ENCODE measurements around the gene CLIC3.

Gene CLIC3

DNA sequence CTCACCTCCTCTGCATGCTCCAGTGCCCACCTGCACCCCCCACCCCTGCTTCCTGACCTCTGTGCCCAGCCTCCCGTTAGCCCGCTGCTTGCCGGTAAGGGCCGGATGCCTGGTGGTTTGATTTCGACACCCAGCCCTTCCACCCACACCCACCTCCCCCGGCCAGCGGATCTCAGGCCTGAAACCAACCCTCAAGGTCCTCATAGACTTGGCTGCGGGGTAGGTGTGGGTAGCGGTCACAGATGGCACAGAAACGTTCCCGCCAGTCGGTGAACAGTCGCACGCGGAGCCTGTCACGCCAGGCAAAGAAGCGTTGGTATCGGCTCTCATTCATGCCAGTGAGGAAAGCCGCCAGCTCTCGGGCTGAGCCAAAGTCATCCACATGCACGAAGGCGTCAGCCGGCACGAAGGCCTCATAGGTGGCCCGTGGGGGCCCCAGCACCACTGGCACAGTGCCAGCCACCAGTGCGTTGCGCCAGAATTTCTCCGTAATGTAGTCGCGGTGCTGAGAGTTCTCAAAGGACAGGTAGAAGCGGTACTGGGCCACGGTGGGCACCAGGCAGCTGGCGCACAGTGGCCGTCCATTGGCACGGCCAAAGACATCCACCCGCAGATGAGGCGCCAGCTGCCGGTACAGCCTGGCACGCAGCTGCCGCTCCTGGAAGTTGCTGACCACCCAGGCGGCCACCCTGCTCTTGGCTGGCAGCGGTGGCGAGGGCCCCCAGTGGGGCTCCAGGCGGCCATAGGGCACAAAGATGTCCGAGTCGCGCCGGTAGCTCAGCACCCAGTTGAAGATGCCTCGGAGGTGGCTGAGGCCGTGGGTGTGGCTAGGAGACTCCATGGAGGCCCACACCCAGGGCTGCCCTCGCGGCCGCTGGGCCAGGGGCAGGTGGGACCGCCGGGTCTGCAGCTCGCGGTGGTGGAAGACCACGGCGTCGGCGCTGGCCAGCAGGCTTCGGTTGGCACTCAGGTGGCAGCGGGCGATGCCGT lies 34.5 kb upstream of the CLIC3 start:
- DNase-seq = peak; percentile 25

DNA sequence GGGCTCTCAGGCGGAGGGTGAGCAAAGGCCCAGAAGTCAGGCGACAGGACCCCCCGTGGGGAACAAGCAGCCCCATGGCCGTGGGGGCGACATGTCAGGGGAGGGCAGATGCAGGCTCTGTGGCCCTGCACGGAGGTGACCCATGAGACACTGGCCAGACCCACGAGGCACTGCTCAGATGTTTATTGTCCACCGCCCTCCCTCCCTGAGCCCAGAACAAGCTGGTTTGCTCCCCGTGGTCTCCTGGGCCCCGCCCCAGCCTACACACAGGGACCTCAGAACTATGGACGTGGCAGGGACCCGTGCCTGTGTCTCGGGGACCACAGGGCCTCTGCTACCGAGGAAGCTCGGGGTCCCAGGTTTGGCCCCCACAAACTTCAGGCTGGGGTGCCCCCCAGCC lies 33.6 kb upstream of the CLIC3 start:
- no peak for DNase-seq

DNA sequence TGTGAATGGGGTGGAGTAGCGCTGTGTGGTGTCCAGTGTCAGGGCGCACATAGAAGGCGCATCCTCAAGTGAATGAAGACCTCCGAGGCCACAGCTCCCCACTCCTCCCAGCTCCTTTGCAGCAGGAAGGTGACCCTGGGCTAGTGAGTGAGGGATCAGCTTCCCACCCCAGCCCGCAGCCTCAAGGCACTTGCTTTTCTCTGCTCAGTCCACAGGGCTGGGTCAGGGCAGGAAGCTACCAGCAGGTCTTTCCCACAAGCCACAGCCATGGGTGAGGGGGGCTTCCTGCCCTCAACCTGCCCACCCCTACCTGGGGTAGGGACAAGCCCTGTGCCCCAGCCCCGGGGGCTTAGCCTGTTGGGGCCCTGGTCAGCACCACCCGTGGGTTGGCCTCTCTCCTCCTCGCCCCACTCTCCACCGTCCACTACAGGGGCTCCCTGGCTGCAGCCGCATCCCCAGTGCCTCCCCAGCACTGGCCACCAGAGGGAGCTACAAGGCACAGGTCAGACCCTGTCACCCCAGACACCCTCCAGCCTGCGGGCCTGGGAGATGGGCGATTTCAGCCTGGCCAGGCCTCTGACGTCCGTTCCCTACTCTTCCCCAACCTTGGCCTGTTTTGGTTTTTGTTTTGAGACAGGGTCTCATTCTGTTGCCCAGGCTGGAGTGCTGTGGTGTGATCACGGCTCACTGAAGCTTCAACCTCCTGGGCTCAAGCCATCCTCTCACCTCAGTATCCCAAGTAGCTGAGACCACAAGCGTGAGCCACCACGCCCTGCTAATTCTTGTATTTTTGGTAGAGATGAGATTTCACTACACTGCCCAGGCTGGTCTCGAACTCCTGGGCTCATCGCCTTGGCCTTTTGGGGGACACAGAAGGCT lies 32.9 kb upstream of the CLIC3 start:
- peak; percentile 75 for DNase-seq

DNA sequence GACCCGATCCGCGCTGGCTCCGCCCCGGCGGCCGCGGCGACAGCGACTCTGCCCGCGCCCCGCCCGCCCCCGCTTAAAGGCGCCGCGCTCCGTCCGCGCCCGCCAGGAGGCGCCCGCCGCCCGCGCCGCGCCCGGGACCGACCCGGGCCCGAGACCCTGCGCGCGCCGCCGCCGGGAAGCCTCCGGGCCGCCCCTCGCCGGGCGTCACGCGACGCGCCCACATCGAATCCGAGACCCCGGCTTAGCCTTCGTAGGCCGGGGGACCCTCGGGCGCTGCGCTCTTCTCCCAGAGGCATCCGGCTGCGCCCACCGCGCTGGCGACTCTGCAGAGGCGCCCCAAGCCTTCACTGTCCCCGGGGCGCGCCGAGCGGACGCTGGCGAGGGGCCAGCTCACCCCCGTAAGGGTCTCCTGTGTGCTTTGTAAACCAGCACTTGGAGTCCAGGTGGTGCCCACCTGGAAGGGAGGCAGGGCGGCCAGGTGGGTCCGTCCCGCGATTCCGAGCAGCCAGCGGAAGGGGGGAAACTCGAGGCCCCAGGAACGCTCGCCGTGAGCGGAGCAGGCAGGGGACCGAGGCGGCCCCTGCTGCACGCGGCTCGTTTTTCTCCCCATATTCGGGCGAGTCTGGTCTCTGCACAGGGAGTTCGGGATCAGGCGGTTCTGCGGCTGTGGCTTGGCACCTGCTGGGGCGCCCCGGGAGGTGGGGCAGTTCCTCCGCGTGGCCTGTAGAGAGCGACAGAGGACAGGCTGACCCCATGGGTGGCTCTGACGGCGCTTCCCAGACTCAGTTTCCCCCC lies 32.1 kb upstream of the CLIC3 start:
- DNase-seq = peak; percentile 65

DNA sequence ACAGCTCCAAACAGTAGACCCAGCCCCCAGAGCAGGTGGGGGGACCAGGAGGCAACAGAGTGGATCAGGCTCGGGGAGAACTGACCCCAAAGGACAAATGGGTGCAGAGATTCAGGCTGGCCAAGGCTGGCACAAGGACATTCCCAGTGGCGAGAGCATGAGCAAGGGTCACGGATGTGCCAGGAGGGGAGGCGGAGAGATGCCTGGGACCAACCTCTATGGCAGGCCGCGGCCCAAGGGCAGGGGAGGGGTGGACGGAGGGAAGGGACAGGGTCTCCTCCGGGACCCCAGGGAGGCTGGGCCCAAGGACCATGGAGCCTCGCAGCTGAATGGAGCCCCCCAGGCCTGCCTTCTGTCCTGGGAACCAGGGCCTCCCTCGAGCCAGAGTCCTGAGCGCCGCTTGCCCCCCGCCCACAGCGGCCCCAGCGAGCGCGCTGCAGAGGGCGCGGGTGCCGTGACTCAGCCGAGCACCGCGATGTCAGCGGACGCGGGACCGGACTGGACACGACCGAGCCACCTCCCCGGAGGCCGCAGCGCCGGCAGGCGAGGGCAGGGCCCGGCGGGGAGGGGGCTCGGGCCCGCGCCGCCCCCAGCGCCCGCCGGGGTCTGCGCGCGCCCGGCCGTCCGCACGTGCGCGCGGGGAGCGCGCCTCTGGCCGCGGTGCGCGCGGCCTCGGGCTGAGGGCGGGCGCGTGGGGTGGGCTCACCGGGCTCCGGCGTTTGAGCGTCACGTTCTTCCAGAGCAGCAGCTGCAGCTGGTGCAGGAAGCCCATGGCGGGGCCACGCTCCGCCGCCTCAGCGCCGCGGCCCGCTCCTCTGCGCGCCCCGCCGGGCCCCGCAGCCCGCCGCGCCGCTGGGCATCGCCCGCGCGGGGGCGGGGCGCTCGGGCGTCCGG lies 31.2 kb upstream of the CLIC3 start, which contains the start of gene ABCA2:
Gene ABCA2 (minus strand): TSS at position 869 of the 894 bp plus-strand sequence. CDS start 97 bp downstream, at position 772.
- no peak for DNase-seq

DNA sequence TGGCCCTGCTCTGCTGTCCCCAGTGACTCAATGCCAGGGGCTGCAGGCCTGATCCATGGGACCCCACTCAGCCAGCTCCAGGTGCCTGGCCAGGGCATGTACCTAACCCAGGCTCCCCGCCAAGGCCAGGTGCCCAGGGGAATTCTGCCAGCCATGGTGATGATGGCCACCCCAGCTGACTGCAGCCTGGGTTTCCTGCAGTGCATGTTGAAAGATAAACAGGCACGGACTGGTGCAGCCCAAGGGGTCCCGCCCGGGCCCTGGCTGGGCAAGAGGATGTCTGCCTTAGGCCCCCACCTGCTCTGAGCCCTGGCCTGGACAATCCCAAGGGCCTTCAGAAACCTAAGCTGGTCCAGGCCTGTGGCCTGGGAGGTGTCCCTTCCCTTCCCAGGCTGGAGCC lies 30.5 kb upstream of the CLIC3 start:
- DNase-seq = no peak

DNA sequence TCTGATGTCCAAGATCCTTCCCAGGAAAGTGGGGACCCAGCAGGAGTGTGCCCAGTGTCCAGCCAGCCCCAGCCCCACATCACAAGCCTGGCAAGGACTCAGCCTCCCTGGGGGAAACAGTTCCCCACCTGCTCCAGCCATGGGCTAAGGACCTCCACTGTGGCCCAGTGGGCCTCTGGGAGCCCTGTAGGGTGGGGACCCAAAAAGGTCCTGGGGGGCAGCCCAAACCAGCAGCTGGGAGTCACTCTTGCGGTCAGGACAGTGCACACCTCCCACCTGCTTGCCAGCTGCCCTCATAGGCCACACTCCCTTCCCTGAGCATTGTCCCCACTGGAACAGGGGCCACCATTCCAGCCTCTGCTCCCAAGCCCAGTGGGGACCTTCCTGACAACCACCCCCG lies 30.0 kb upstream of the CLIC3 start:
- no peak for DNase-seq

DNA sequence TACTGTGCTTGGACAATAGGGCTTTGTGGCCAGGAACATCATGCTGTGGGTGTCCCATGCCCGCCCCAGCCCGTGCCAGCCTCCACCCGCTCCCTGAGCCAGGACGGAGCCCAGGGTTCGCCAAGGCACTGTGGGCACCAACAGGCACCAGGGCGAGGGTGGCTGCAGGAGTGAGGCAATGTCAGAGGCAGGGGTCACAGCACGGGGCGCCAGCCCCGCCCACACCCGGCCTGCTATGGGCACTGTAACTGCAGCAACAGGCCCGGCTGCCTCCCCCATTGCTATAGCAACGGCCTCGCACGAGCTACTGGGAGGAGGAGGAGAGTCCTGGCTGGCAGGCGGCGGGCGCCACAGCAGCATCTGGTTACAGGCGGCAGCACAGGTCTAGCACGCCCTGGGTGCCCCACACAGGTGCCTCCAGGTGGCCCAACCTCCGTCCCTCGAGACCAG lies 29.2 kb upstream of the CLIC3 start:
- DNase-seq = no peak

DNA sequence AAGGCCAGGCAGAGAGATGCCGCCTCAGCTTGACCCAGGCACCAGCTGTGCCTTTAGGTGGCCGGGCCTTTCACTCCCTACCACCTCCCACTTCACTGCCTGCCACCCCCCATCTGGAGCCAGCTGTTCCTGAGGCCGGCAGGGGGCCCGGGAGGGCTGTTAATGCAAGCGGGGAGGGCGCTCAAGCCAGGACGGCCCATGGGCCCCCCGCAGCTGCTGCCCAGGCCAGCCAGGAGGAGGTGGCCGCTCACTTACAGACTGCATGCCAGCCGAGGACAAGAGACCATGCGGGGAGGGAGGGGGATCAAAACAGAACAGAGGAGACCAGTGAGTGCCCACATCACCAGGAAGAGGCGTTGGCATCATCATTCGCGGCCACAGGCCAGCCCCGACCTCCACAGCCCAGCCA lies 27.2 kb upstream of the CLIC3 start:
- DNase-seq = no peak

DNA sequence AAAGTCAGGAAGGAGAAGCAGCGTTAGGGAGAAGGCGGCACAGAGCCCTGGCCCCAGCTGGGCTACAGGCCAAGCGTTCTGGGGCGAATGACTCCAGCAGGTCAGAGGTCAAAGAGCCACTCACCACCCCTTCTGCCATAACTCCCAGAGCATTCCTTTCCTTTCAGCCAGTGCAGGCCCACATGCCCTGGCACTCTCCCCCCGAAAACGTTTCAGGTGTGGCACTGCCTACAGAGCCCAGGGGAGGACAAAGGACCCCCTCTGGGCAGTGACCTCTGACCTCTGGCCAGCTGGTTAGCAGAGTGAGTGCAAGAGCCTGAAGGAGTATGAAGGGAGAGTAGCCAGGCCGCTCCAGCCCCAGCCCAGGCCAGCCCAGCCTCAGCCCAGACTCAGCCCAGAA lies 26.8 kb upstream of the CLIC3 start:
- DNase-seq = no peak

DNA sequence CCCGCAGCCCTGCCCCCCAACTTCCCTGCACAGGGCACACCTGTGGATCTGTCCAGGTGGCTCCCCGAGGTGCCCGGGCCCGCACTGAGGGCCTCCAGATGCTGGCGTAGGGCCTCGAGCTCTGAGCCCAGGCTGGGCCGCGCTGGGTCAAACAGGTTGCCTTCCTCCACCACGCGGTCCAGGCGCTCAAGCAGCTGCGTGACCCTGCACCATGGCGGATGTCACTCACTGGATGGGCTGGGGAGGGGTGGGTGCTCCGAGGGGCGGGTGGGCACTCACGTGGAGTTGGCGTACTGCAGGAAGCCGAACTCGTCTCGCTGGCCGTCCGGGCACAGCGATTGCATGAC lies 26.3 kb upstream of the CLIC3 start:
- DNase-seq = no peak

DNA sequence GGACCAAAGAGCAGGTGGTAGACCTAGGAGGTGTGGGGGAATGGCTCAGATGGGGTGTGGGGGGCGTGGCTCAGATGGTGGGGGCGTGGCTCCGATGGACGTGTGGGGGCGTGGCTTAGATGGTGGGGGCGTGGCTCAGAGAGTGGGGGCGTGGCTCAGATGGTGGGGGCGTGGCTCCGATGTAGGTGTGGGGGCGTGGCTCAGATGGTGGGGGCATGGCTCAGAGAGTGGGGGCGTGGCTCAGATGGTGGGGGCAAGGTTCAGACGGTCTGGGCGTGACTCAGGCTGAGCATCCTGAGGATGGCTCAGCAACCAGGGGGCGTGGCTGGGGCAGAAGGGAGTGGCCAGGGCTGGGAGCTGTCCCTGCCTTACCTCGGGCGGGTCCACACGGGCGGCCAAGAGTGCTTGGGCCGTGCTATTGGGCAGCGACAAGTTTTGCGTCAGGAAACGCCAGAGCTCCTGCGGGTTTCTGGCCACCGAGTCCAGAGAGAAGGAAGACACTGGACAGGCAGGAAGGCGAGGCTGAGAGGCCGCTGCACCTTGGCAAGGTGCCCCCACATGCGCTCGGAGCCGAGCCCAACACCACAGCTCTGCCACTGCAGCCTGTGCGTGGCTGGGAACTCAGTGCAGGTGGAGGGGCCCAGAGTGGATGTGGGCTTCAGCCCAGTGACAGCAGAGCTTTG lies 25.8 kb upstream of the CLIC3 start:
- DNase-seq = peak; percentile 64

DNA sequence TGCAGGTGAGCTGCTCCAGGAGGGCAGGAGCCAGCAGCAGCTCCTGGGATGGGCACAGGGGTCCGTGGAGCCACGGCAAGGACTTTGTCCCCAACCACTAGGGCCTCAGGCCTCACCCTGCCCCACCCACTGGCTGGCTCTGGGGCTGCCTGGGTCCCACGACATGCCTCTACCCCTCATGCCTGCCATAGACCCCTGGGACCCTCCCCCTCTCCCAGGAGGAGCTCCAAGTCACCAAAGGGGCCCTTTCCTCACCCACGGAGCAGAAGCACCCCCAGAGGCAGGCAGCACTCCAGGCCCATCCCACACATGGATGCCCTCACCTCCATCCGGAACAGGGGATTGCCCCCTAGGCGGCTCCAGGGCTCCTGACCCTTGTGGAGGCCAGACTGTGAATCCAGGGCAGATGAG lies 25.2 kb upstream of the CLIC3 start:
- DNase-seq = no peak

DNA sequence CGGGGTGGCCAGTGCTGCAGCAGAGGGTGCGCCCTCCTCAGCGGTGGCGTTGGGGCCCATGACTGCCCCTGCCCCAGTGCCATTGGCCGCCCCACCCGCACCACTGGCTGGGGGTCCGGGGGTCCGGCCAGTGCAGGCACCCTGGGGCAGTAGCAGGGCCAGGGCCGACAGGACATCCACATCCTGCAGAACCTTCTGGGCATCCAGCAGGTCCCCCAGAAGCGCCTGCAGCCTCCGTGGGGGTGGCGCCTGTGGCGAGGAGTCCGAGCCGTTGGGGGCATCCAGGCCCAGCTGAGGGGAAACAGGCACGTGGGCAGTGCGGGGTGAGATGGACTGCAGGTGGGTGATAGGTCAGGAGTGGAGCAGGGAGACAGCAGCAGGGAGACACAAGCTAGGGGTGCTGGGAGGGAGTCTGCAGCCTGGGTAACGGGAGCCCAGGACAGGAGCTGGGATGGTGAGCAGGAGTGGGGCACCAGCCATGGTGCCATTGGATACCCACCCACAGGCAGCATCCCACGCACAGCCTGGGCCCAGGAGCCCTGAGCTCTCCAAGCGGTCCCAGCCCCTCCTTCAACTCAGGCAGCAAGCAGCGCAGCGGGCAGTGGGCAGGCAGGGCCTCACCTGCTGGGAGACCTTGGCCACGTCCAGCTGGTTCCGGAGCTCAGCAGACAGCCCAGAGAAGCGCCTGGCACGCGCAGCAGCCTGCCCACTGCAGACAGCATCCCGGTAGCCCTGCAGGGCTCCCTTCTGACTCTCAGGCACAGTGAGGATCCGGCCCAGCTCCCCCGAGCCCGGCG lies 24.6 kb upstream of the CLIC3 start:
- no peak for DNase-seq

DNA sequence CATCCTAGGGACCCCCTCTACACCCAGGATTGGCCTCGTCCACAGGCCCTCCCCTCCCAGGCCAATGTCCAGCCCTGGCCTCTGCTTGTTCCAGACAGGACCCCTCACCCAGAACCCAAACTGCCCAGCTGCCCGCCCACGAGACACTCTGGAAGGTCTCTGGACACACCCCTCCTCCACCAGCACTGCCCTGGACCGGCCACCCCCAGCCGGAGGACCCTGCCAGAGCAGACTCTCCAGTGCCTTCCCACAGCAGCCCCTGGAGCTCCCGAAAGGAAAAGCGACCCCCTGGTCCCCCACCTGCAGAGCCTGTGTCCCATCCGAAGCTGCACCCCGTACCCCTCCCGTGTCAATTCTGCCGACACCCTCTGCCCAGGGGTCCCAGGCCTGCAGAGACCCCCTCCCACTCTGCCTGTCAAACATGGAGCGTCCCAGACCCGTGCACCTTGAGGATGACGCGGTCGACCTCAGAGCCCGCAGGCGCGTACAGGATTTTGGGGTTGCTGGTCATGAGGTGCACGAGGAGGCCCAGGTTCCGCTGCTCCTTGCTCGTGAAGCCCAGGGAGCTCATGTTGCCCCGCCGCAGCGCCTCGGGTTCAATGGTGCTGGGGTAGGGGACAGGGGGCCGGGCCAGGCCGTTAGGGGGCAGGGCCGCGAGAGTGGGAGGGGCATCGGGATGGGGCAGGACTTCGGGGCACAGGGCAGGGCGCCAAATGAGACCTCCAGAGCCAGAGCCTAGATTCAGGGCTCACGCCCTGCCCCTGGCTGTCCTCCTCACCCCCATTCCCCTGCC lies 23.7 kb upstream of the CLIC3 start:
- no peak for DNase-seq

DNA sequence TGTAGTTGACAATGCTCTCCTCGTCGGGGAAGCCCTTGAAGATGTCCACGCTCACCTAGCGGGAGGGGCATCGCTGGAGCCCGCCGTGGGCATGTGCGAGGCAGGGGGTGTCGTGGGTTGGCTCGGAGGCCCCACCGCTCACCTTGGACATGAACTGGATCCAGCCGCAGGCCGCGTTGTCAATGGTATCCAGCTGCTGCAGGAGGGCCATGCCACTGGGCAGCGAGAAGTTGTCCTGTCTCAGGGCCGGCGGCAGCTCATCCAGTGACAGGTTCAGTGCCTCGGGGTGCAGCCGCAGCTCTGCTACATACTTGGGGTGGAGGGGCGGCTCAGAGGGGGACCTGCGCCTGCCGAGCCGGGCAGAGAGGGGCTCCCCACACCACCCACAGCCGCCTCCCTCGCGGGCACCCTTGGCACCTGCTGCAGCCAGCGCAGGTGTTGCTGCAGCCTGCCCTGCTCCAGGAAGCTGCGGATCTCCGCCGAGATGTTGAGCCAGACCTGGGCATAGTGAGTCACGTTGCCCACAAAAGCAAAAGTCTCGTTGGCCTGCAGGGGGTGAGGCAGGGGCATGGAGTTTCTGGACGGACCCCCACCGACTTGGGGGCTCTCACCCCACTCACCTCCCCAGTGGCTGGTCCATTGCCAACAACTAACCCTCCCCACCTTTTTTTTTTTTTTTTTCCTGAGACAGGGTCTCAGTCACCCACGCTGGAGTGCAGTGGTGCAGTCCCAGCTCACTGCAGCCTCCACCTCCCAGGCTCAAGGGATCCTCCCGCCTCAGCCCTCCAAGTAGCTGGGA lies 22.6 kb upstream of the CLIC3 start:
- no peak for DNase-seq

DNA sequence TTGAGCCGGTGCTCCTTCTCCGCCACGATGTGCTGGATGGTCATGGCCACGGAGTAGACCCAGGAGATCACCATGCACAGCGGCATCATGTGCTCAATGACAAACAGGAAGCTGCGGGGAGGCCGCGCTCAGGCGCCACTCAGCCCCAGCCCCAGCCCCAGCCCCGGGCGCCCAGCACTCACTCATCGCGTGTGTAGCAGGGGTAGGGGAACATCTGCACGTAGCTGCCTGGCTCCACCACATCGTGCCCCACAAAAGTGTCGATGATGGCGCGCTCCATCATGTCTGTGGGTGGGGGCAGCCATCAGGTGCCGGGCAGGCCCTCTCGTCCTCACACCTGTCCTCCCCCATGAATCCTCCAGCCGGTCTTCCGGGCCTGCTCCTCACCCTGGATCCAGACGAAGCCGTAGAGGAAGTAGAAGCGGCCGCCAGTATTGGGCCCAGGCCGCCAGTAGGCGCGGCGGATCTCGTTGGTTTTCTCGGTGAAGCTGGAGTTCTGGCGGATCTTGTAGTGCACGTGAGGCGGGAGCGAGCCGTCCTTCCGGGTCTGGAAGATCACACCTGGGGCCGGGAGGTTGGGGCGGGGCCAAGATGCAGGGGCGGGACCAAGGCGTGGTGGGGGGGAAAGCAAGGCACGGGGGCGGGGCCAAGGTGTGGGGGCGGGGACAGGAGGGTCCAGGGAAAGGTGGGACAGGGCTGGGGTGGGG lies 21.6 kb upstream of the CLIC3 start:
- DNase-seq = no peak

DNA sequence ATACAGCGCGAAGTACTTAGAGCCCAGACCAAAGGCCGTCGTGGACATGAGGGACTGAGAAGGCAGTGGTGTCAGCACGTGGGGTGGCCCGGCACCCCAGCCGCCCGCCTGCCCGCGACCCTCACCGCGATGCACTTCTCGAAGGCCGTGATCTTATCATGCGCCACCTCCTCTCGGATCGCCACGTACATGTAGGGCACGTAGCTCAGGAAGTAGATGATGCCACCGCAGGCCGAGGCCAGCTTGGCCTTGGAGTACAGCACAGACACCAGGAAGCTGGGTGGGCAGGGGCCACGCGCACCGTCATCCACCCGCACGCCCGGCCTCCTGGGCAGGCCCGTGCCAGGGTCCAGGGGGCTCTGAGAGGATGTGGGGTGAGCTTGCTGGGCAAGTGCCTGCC lies 20.7 kb upstream of the CLIC3 start:
- DNase-seq = no peak
